GM23338 (cell line): ENCODE measurements around the gene ENOX2. TPM values are rescaled to one million over a fixed set of nuclear protein-coding genes. Genes with fewer than 3 reads are reported as not detected.

ENCODE experiments used
- ATAC-seq: fragments of 200-7000 bp; cut with Tn5 transposase; 3 replicates; pipeline ENCODE4 v1.9.1; 2020
- DNase-seq: peaks from one replicate; pipeline ENCODE4 v3.0.0-alpha.2; 2015; ENCODE audit warnings: low spot score
- H2AFZ ChIP-seq: fragments of 200-600 bp; sonication (generic); 2 replicates; pipeline ENCODE4 v1.8.0; 2016; ENCODE audit warnings: antibody characterized with exemption, mild to moderate bottlenecking, moderate library complexity
- H3F3A ChIP-seq: fragments of 200-600 bp; sonication (generic); replicated peaks from 2 replicates; pipeline ENCODE4 v1.8.0; 2017; ENCODE audit warnings: antibody characterized with exemption, mixed run types, low read depth
- H3K27ac ChIP-seq: fragments of 200-600 bp; sonication (generic); 2 replicates; pipeline ENCODE4 v1.6.1; 2016; ENCODE audit warnings: low read depth
- H3K27me3 ChIP-seq: fragments of 200-600 bp; sonication (generic); 2 replicates; pipeline ENCODE4 v1.8.0; 2016; ENCODE audit warnings: mild to moderate bottlenecking, mixed run types, moderate library complexity; ENCODE audit not compliant: insufficient read depth
- H3K36me3 ChIP-seq: fragments of 200-600 bp; sonication (generic); 2 replicates; pipeline ENCODE4 v1.8.0; 2016; ENCODE audit warnings: mild to moderate bottlenecking; ENCODE audit not compliant: insufficient read depth
- H3K4me1 ChIP-seq: fragments of 200-600 bp; sonication (generic); 2 replicates; pipeline ENCODE4 v1.8.0; 2016; ENCODE audit warnings: mild to moderate bottlenecking, moderate library complexity; ENCODE audit not compliant: insufficient read depth
- H3K4me2 ChIP-seq: fragments of 200-600 bp; sonication (generic); 2 replicates; pipeline ENCODE4 v1.7.1; 2017; ENCODE audit warnings: mixed run types
- H3K4me3 ChIP-seq: fragments of 200-600 bp; sonication (generic); 2 replicates; pipeline ENCODE4 v1.6.1; 2016; ENCODE audit warnings: mixed run types
- H3K79me2 ChIP-seq: fragments of 200-600 bp; sonication (generic); replicated peaks from 2 replicates; pipeline ENCODE4 v1.8.0; 2017; ENCODE audit warnings: mild to moderate bottlenecking; ENCODE audit not compliant: insufficient read depth
- H3K9me2 ChIP-seq: fragments of 200-600 bp; sonication (generic); 2 replicates; pipeline ENCODE4 v1.8.0; 2017; ENCODE audit not compliant: insufficient read depth
- H4K20me1 ChIP-seq: fragments of 200-600 bp; sonication (generic); replicated peaks from 2 replicates; pipeline ENCODE4 v1.8.0; 2017; ENCODE audit warnings: mild to moderate bottlenecking; ENCODE audit not compliant: insufficient read depth
- H3K27ac Mint-ChIP-seq: 2 replicates; pipeline ENCODE4 v1.8.0; 2020; ENCODE audit warnings: inconsistent platforms, mild to moderate bottlenecking, moderate library complexity, mixed read lengths
- H3K27me3 Mint-ChIP-seq: 3 replicates; pipeline ENCODE4 v1.8.0; 2022; ENCODE audit warnings: low read depth, mild to moderate bottlenecking, moderate library complexity, mixed read lengths, inconsistent platforms; ENCODE audit not compliant: insufficient read depth, poor library complexity
- H3K36me3 Mint-ChIP-seq: 3 replicates; pipeline ENCODE4 v1.8.0; 2021; ENCODE audit warnings: low read depth, mild to moderate bottlenecking, inconsistent platforms, moderate library complexity, mixed read lengths
- H3K4me1 Mint-ChIP-seq: 3 replicates; pipeline ENCODE4 v1.8.0; 2020; ENCODE audit warnings: mild to moderate bottlenecking, inconsistent platforms, mixed read lengths
- H3K4me3 Mint-ChIP-seq: 3 replicates; pipeline ENCODE4 v1.8.0; 2021; ENCODE audit warnings: moderate library complexity, mild to moderate bottlenecking, inconsistent platforms, mixed read lengths
- H3K9me3 Mint-ChIP-seq: 3 replicates; pipeline ENCODE4 v1.8.0; 2020; ENCODE audit warnings: moderate library complexity, mild to moderate bottlenecking, inconsistent platforms, mixed read lengths
- CREB1 ChIP-seq: fragments of 250-450 bp; sonication (Bioruptor Pico); IDR thresholded peaks from 2 replicates; pipeline ENCODE4 v1.5.0; 2020; ENCODE audit warnings: low read depth, mild to moderate bottlenecking, moderate library complexity
- CTCF ChIP-seq, 2 experiments: fragments of 200-600 bp in 1 of 2; sonication (generic) in 1 of 2; conservative IDR thresholded peaks; 2 replicates each; pipeline versions ENCODE4 v1.5.1 to v1.6.1; 2016 to 2017; ENCODE audit warnings: antibody characterized with exemption in 2 of 2, low read depth in 2 of 2, mild to moderate bottlenecking in 2 of 2, moderate library complexity in 1 of 2
- ETS1 ChIP-seq: IDR thresholded peaks from 2 replicates; pipeline ENCODE4 v1.6.1; 2016; ENCODE audit warnings: antibody characterized with exemption
- EZH2 ChIP-seq: fragments of 200-600 bp; sonication (generic); IDR thresholded peaks from one replicate; pipeline ENCODE4 v1.8.0; 2017; ENCODE audit warnings: antibody characterized with exemption, mild to moderate bottlenecking, low read depth; ENCODE audit not compliant: unreplicated experiment
- EZH2phosphoT487 ChIP-seq: fragments of 200-600 bp; sonication (generic); IDR thresholded peaks from one replicate; pipeline ENCODE4 v1.8.1; 2018; ENCODE audit warnings: antibody characterized with exemption; ENCODE audit not compliant: unreplicated experiment
- JUNB ChIP-seq: IDR thresholded peaks from one replicate; pipeline ENCODE4 v1.6.1; 2016; ENCODE audit warnings: antibody characterized with exemption; ENCODE audit not compliant: unreplicated experiment
- NANOG ChIP-seq: IDR thresholded peaks from 2 replicates; pipeline ENCODE4 v1.6.1; 2016; ENCODE audit warnings: antibody characterized with exemption, borderline replicate concordance
- POLR2AphosphoS5 ChIP-seq: IDR thresholded peaks from 2 replicates; pipeline ENCODE4 v1.6.1; 2016; ENCODE audit warnings: antibody characterized with exemption, low read depth
- REST ChIP-seq: IDR thresholded peaks from one replicate; pipeline ENCODE4 v1.6.1; 2018; ENCODE audit warnings: antibody characterized with exemption; ENCODE audit not compliant: unreplicated experiment
- STAT1 ChIP-seq: IDR thresholded peaks from one replicate; pipeline ENCODE4 v1.6.1; 2016; ENCODE audit warnings: antibody characterized with exemption; ENCODE audit not compliant: unreplicated experiment
- ZNF114 ChIP-seq: fragments of 250-450 bp; sonication (Bioruptor Pico); IDR thresholded peaks from 2 replicates; pipeline ENCODE4 v1.5.0; 2020; ENCODE audit warnings: mild to moderate bottlenecking, moderate library complexity
- ZNF331 ChIP-seq: fragments of 250-450 bp; sonication (Bioruptor Pico); IDR thresholded peaks from 2 replicates; pipeline ENCODE4 v1.5.0; 2020; ENCODE audit warnings: low read depth, mild to moderate bottlenecking, moderate library complexity
- ZNF462 ChIP-seq: fragments of 250-450 bp; sonication (Bioruptor Pico); IDR thresholded peaks from 2 replicates; pipeline ENCODE4 v1.5.0; 2020; ENCODE audit warnings: mild to moderate bottlenecking, moderate library complexity
- polyA plus RNA-seq: library from polyadenylated mRNA; unstranded; fragments of >200 nt; fragmentation: Nextera tagmentation; extraction: Ambion mirVana; gene quantifications from 2 replicates; pipeline ENCODE4 v1.2.1, GENCODE V29; 2016
- total RNA-seq: library from RNA; depleted of rRNA; stranded (reverse); fragments of >200 nt; shearing (Covaris generic); gene quantifications from 2 replicates; pipeline ENCODE4 v1.2.3, GENCODE V29; 2014

ENOX2 gene
- total and polyA plus RNA-seq, 2 experiments from 2014 or later: 9.6 to 11.2 TPM

- H3K36me3 Mint-ChIP-seq: no peaks in the 10 kb centered on the region
- H3K4me2 ChIP-seq: peak overlapping the region; percentile 87
- DNase-seq (no peak), ATAC-seq (no peak)
- no peaks in the 10 kb centered on the region for H3K36me3 ChIP-seq
- no peaks in the 10 kb centered on the region for H3K27me3 Mint-ChIP-seq
- H3K4me3 Mint-ChIP-seq: no peak overlapping the region
- peak overlapping the region; percentile 74 for H2AFZ ChIP-seq
- H3K79me2 ChIP-seq: no peaks in the 10 kb centered on the region
- peak overlapping the region; percentile 92 for H3K27ac Mint-ChIP-seq
- H3K4me1 ChIP-seq: no peaks in the 10 kb centered on the region
- no peaks in the 10 kb centered on the region for H4K20me1 ChIP-seq
- H3K4me3 ChIP-seq: peak overlapping the region; percentile 74
- H3K9me2 ChIP-seq: no peaks in the 10 kb centered on the region
- peaks cover 4% of the 10 kb centered on the region; the same call in 2 of the 3 replicates for H3K4me1 Mint-ChIP-seq
- H3K27ac ChIP-seq: no peak overlapping the region; the same call in 1 of the 2 replicates
- no peaks in the 10 kb centered on the region for H3F3A ChIP-seq
- no peaks in the 10 kb centered on the region for H3K27me3 ChIP-seq
- no peaks in the 10 kb centered on the region for H3K9me3 Mint-ChIP-seq
- no peak for TF ChIP-seq EZH2phosphoT487
- no peak for TF ChIP-seq ZNF114 (CRISPR knock-in tag)
- TF ChIP-seq NANOG: no peak
- no peak for TF ChIP-seq POLR2AphosphoS5
- TF ChIP-seq CREB1 (CRISPR knock-in tag): no peak
- no peak for TF ChIP-seq EZH2
- TF ChIP-seq ETS1: no peak
- no peak for TF ChIP-seq REST
- TF ChIP-seq ZNF331 (CRISPR knock-in tag): no peak
- no peak for TF ChIP-seq CTCF (conservative IDR thresholded peaks at IDR 0.05; ENCODE audit: low read depth in 2 of 2)
- TF ChIP-seq ZNF462 (CRISPR knock-in tag): no peak
- TF ChIP-seq JUNB: no peak
- no peak for TF ChIP-seq STAT1
These were observed 595 bp downstream of the ENOX2 start for GRCh38 chrX:130902446-130902782.
